Osteocyte (in vitro differentiated cells): ENCODE data around the gene HAPSTR1. TPM values are rescaled to one million over a fixed set of nuclear protein-coding genes. Genes with fewer than 3 reads are reported as not detected.

Experiments used
- DNase-seq: peaks from one replicate; pipeline ENCODE4 v3.0.0; 2021; ENCODE audit warnings: mixed read lengths; ENCODE audit not compliant: unreplicated experiment; ENCODE audit errors: extremely low spot score
- H3K27ac Mint-ChIP-seq: one replicate; pipeline ENCODE4 v1.8.0; 2021; ENCODE audit warnings: mild to moderate bottlenecking, mixed read lengths; ENCODE audit not compliant: unreplicated experiment
- H3K27me3 Mint-ChIP-seq: one replicate; pipeline ENCODE4 v1.8.0; 2021; ENCODE audit warnings: mixed read lengths; ENCODE audit not compliant: unreplicated experiment
- H3K36me3 Mint-ChIP-seq: one replicate; pipeline ENCODE4 v1.8.0; 2021; ENCODE audit warnings: mixed read lengths; ENCODE audit not compliant: unreplicated experiment
- H3K4me1 Mint-ChIP-seq: one replicate; pipeline ENCODE4 v1.8.0; 2021; ENCODE audit warnings: mixed read lengths; ENCODE audit not compliant: unreplicated experiment
- H3K4me3 Mint-ChIP-seq: one replicate; pipeline ENCODE4 v1.8.0; 2021; ENCODE audit warnings: mild to moderate bottlenecking, moderate library complexity, mixed read lengths; ENCODE audit not compliant: unreplicated experiment
- H3K9me3 Mint-ChIP-seq: one replicate; pipeline ENCODE4 v1.8.0; 2021; ENCODE audit warnings: mixed read lengths; ENCODE audit not compliant: unreplicated experiment
- total RNA-seq: library from RNA; stranded (reverse); gene quantifications from 2 replicates; pipeline ENCODE4 v1.2.1, GENCODE V29; 2021
- TF ChIP-seq, protein P1 (sequence below): fragments of 200-600 bp; sonication (generic); IDR thresholded peaks from 2 replicates; pipeline ENCODE4 v1.5.0; 2021; ENCODE audit warnings: antibody characterized with exemption, mild to moderate bottlenecking, moderate library complexity

Gene HAPSTR1
- total RNA-seq, 1 donor from 2014 or later = 73.4 TPM

DNA sequence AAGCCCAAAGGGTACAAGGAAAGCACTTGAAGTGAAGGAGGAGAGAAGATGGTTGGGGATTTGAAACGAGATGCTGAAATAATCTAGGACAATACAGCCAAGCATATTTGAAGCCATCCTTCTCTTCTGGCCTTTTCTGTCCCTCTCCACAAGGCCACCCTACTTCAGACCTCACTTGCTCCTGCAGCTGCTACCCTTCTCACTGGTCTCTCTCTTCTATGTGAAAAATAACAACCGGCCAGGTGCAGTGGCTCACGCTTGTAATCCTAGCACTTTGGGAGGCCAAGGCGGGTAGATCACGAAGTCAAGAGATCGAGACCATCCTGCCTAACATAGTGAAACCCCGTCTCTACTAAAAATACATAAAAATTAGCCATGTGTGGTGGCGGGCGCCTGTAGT is 33.2 kb upstream of the HAPSTR1 start:
- peaks cover 2% of the 10 kb centered on the region for H3K4me1 Mint-ChIP-seq
- no peak overlapping the region for H3K27ac Mint-ChIP-seq
- no peaks in the 10 kb centered on the region for H3K27me3 Mint-ChIP-seq
- H3K4me3 Mint-ChIP-seq = no peak overlapping the region
- TF ChIP-seq, protein P1, sequence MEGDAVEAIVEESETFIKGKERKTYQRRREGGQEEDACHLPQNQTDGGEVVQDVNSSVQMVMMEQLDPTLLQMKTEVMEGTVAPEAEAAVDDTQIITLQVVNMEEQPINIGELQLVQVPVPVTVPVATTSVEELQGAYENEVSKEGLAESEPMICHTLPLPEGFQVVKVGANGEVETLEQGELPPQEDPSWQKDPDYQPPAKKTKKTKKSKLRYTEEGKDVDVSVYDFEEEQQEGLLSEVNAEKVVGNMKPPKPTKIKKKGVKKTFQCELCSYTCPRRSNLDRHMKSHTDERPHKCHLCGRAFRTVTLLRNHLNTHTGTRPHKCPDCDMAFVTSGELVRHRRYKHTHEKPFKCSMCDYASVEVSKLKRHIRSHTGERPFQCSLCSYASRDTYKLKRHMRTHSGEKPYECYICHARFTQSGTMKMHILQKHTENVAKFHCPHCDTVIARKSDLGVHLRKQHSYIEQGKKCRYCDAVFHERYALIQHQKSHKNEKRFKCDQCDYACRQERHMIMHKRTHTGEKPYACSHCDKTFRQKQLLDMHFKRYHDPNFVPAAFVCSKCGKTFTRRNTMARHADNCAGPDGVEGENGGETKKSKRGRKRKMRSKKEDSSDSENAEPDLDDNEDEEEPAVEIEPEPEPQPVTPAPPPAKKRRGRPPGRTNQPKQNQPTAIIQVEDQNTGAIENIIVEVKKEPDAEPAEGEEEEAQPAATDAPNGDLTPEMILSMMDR = no peak
- DNase-seq = no peak
- H3K9me3 Mint-ChIP-seq = no peaks in the 10 kb centered on the region
- H3K36me3 Mint-ChIP-seq = no peaks in the 10 kb centered on the region

DNA sequence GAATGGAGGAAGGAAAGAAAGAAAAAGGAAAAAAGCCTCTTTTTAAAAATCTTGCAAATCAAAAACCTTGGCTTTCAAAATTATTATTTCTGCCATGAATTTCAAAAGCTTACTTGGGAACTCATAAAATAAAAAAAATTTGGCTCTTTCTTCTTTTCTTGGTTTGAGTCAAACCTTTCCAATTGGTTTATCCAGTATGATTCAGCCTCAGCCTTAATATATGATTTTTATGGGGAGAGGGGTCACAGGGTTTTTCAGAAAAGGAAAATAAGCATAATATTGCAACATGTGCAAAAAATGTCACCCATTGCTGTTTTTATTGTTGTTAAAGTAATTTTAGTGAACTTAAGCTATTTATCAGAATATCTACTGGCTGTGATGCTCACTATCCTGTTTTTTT is 31.2 kb upstream of the HAPSTR1 start:
- Mint-ChIP-seq H3K4me1 (no peaks in the 10 kb centered on the region), H3K27ac (no peak overlapping the region), H3K9me3 (no peaks in the 10 kb centered on the region), H3K36me3 (no peaks in the 10 kb centered on the region), H3K4me3 (no peak overlapping the region), H3K27me3 (no peaks in the 10 kb centered on the region)
- TF ChIP-seq, protein P1 = no peak
- no peak for DNase-seq

DNA sequence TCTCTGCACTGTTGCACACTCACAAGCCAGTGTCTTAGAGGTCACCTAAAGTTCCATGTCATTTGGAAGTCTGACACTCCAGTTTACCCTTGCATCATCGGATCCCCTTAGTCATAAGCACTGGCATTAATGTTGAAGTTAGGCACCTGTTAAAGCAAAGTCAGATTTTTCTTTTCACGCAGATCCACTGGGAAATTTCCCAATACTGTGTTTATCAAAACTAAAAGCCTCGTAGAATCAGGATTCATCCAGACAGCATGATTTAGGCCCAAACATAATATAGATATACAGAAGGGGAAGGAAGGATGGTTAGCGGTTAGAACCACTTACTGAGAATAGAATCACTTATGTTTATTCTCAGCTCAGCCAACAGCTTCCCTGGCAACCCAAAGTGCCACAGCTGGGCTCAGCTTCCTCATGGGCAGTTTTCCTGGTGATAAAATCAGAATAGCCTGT is 30.1 kb upstream of the HAPSTR1 start:
- H3K27me3 Mint-ChIP-seq = no peaks in the 10 kb centered on the region
- no peaks in the 10 kb centered on the region for H3K9me3 Mint-ChIP-seq

DNA sequence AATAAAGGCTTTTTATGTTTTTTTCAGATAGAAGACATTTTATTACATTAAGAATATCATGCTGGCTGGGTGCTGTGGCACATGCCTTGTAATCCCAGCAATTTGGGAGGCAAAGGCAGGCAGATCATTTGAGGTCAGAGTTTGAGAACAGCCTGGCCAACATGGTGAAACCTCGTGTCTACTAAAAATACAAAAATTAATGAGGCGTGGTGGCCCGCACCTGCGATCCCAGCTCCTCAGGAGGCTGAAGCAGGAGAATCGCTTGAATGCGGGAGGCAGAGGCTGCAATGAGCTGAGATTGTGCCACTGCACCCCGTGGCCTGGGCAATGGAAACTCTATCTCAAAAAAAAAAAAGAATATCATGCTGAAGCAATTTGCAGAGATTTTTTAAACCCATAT is 29.1 kb upstream of the HAPSTR1 start:
- TF ChIP-seq, protein P1 = no peak
- H3K4me3 Mint-ChIP-seq = no peak overlapping the region
- no peaks in the 10 kb centered on the region for H3K9me3 Mint-ChIP-seq
- no peaks in the 10 kb centered on the region for H3K4me1 Mint-ChIP-seq
- H3K36me3 Mint-ChIP-seq = no peaks in the 10 kb centered on the region
- no peak overlapping the region for H3K27ac Mint-ChIP-seq
- no peak for DNase-seq
- H3K27me3 Mint-ChIP-seq = no peaks in the 10 kb centered on the region

More for the DNA sequence above, 30.1 kb upstream of the HAPSTR1 start:
- no peak overlapping the region for H3K27ac Mint-ChIP-seq
- no peaks in the 10 kb centered on the region for H3K36me3 Mint-ChIP-seq
- no peaks in the 10 kb centered on the region for H3K4me1 Mint-ChIP-seq
- TF ChIP-seq, protein P1 = no peak
- no peak for DNase-seq
- H3K4me3 Mint-ChIP-seq = no peak overlapping the region

DNA sequence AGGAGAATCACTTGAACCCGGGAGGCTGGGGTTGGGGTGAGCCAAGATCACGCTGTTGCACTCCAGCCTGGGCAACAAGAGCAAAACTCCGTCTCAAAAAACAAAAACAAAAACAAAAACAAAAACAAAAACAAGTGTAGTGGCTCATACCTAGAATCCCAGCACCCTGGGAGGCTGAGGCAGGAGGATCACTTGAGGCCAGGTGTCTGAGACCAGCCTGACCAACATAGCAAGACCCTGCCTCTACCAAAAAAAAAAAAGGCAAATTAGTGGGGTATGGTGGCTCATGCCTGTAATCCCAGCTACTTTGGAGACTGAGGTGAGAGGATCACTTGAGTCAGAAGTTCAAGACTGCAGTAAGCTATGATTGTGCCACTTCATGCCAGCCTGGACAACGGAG is 26.4 kb upstream of the HAPSTR1 start:
- Mint-ChIP-seq H3K27ac (no peak overlapping the region), H3K27me3 (no peaks in the 10 kb centered on the region), H3K36me3 (no peaks in the 10 kb centered on the region), H3K9me3 (no peaks in the 10 kb centered on the region), H3K4me1 (no peaks in the 10 kb centered on the region), H3K4me3 (no peak overlapping the region)
- DNase-seq = no peak
- TF ChIP-seq, protein P1 = no peak
